Activated CD8-positive, alpha-beta memory T cell treated with anti-CD3 and anti-CD28 coated beads for 4 hours (primary cell): ENCODE measurements around the gene SEPTIN3.
A peak's percentile ranks its signal among the peaks of the same experiment; 100 is the strongest.
"Not testable (repeated sequence)": the region's sequence is repeated elsewhere in the genome, so short reads cannot be mapped to it uniquely, and the experiment has no call there.

Source experiments
- DNase-seq, 2 donors: peaks; one replicate each; pipeline ENCODE4 v3.0.0-alpha.2; 2020; ENCODE audit warnings: low read depth in 2 of 2

Gene SEPTIN3

GRCh38 chr22:41940832-41941765, 28.1 kb upstream of the SEPTIN3 start:
- peak; percentile 66 to 67 for DNase-seq

GRCh38 chr22:41943661-41944209, 25.5 kb upstream of the SEPTIN3 start:
- no peak for DNase-seq

GRCh38 chr22:41946629-41947423, 22.4 kb upstream of the SEPTIN3 start, which contains the start of gene CENPM:
Gene CENPM, minus strand, starts transcription at chr22:41947152. Its CDS starts 76 bp downstream, at chr22:41947076.
- DNase-seq, result peak; percentile 75 to 77

- no peak for DNase-seq
These were observed 21.7 kb upstream of the SEPTIN3 start for GRCh38 chr22:41947424-41948080.

- no peak for DNase-seq
These were observed 21.1 kb upstream of the SEPTIN3 start for GRCh38 chr22:41948142-41948541.

- not testable (repeated sequence) for DNase-seq
These were observed 20.3 kb upstream of the SEPTIN3 start for GRCh38 chr22:41948928-41949296.

- no peak for DNase-seq
These were observed 19.8 kb upstream of the SEPTIN3 start for GRCh38 chr22:41949297-41949965.

GRCh38 chr22:41951898-41952474, 17.3 kb upstream of the SEPTIN3 start, which contains the start of gene SMIM45:
Gene SMIM45, plus strand, starts transcription at chr22:41952150.
- DNase-seq, result no peak

GRCh38 chr22:41952713-41953112, 16.5 kb upstream of the SEPTIN3 start:
- DNase-seq, result no peak

GRCh38 chr22:41957941-41958556, 11.2 kb upstream of the SEPTIN3 start:
- DNase-seq, result no peak

GRCh38 chr22:41963453-41964111, 5.7 kb upstream of the SEPTIN3 start:
- no peak for DNase-seq

GRCh38 chr22:41964112-41964491, 5.1 kb upstream of the SEPTIN3 start:
- DNase-seq, result no peak

- DNase-seq, result no peak
These were observed 3.0 kb upstream of the SEPTIN3 start for GRCh38 chr22:41966225-41966606.

GRCh38 chr22:41966607-41967240, 2.5 kb upstream of the SEPTIN3 start:
- no peak for DNase-seq

- no peak for DNase-seq
These were observed 642 bp upstream of the SEPTIN3 start for GRCh38 chr22:41968601-41969000.

GRCh38 chr22:41970601-41971000, 1.4 kb downstream of the SEPTIN3 start:
- DNase-seq, result no peak

- DNase-seq, result no peak
These were observed 2.2 kb downstream of the SEPTIN3 start for GRCh38 chr22:41971431-41971830.

GRCh38 chr22:41974691-41975290, 5.5 kb downstream of the SEPTIN3 start:
- DNase-seq, result no peak
